H1 (cell line): ENCODE results near the gene GALNTL6. TPM values are rescaled to one million over a fixed set of nuclear protein-coding genes. Genes with fewer than 3 reads are reported as not detected.

Experiments used
- CTCF ChIA-PET: fragments of 300-600 bp; sonication (Branson Sonifier 250); formaldehyde crosslinking; loops from one replicate; lab custom pipeline; 2021; ENCODE audit not compliant: partially characterized antibody; lab: Charles Lee
- POLR2A ChIA-PET: fragments of 300-600 bp; sonication (Branson Sonifier 250); formaldehyde crosslinking; loops from one replicate; lab custom pipeline; 2021; ENCODE audit warnings: inconsistent platforms; ENCODE audit not compliant: partially characterized antibody; lab: Charles Lee
- DNase-seq, 2 experiments: peaks; one replicate each; pipeline versions ENCODE4 v3.0.0 to v3.0.0-alpha.2; 2010 to 2022; ENCODE audit warnings: low spot score in 2 of 2, low read depth in 1 of 2, mixed read lengths in 1 of 2
- FAIRE-seq: peaks from 2 replicates; lab custom pipeline; 2011; peaks lifted over from hg19 to GRCh38; lab: Jason Lieb, UNC
- H2AFZ ChIP-seq: 2 replicates; pipeline ENCODE4 v1.8.1; 2012; ENCODE audit warnings: low read length, inconsistent platforms
- H2AK5ac ChIP-seq: 2 replicates; pipeline ENCODE4 v1.6.1; 2013; ENCODE audit warnings: low read depth, low read length
- H2BK120ac ChIP-seq: replicated peaks from 2 replicates; pipeline ENCODE3; 2013; ENCODE audit warnings: low read depth, low read length, inconsistent platforms
- H2BK12ac ChIP-seq: 2 replicates; pipeline ENCODE4 v1.6.1; 2013; ENCODE audit warnings: low read depth, low read length
- H2BK15ac ChIP-seq: 2 replicates; pipeline ENCODE4 v1.6.1; 2013; ENCODE audit warnings: low read length
- H2BK20ac ChIP-seq: 2 replicates; pipeline ENCODE4 v1.6.1; 2013; ENCODE audit warnings: low read length
- H2BK5ac ChIP-seq: 2 replicates; pipeline ENCODE4 v1.6.1; 2013; ENCODE audit warnings: low read depth, low read length
- H3K14ac ChIP-seq: 2 replicates; pipeline ENCODE4 v1.6.1; 2013; ENCODE audit warnings: inconsistent platforms; ENCODE audit not compliant: insufficient read length
- H3K18ac ChIP-seq: 2 replicates; pipeline ENCODE4 v1.6.1; 2013; ENCODE audit warnings: low read length; ENCODE audit errors: extremely low read depth
- H3K23ac ChIP-seq: 2 replicates; pipeline ENCODE4 v1.6.1; 2013; ENCODE audit warnings: inconsistent platforms; ENCODE audit not compliant: insufficient read length
- H3K23me2 ChIP-seq: 2 replicates; pipeline ENCODE4 v1.6.1; 2013; ENCODE audit warnings: low read depth, low read length
- H3K27ac ChIP-seq: 2 replicates; pipeline ENCODE4 v1.6.1; 2011; ENCODE audit warnings: low read depth, low read length, inconsistent platforms
- H3K27me3 ChIP-seq, 4 experiments: replicated peaks in 1 of 4; 1 replicate in 1 of 4; 2 replicates in 3 of 4; pipeline versions ENCODE4 v1.6.1 to v1.8.1; 2011 to 2013; ENCODE audit warnings: low read length in 3 of 4, mild to moderate bottlenecking in 3 of 4, inconsistent platforms in 2 of 4, mixed read lengths in 2 of 4, moderate library complexity in 1 of 4; ENCODE audit not compliant: control insufficient read depth in 3 of 4, insufficient read depth in 3 of 4; ENCODE audit errors: extremely low read depth in 1 of 4
- H3K36me3 ChIP-seq, 4 experiments: 2 replicates each; pipeline versions ENCODE4 v1.6.1 to v1.8.1; 2011 to 2013; ENCODE audit warnings: mild to moderate bottlenecking in 4 of 4, low read length in 3 of 4, moderate library complexity in 2 of 4, control low read depth in 1 of 4, inconsistent platforms in 1 of 4; ENCODE audit not compliant: insufficient read depth in 4 of 4, control insufficient read depth in 2 of 4
- H3K4ac ChIP-seq: replicated peaks from 2 replicates; pipeline ENCODE3; 2013; ENCODE audit warnings: low read length, low read depth, mixed read lengths, inconsistent platforms; ENCODE audit not compliant: insufficient read length
- H3K4me1 ChIP-seq, 4 experiments: replicated peaks in 1 of 4; 1 replicate in 1 of 4; 2 replicates in 3 of 4; pipeline versions ENCODE4 v1.6.1 to v1.8.1; 2011 to 2013; ENCODE audit warnings: low read length in 3 of 4, inconsistent platforms in 2 of 4, mixed read lengths in 1 of 4; ENCODE audit not compliant: insufficient read depth in 4 of 4, control insufficient read depth in 3 of 4
- H3K4me2 ChIP-seq, 2 experiments: 2 replicates each; pipeline versions ENCODE4 v1.6.1 to v1.8.1; 2011 to 2013; ENCODE audit warnings: low read depth in 2 of 2, low read length in 2 of 2, control low read depth in 1 of 2, inconsistent platforms in 1 of 2, mild to moderate bottlenecking in 1 of 2; ENCODE audit not compliant: insufficient read depth in 1 of 2
- H3K4me3 ChIP-seq, 4 experiments: fragments of 200-600, 300-600 bp in 1 of 4; sonication (generic), shearing (Covaris generic), sonication (Bioruptor Twin) in 1 of 4; 2 replicates each; pipeline versions ENCODE4 v1.5.1 to v1.8.1; 2011 to 2016; ENCODE audit warnings: low read length in 4 of 4, low read depth in 3 of 4, control low read depth in 2 of 4, inconsistent platforms in 2 of 4, mild to moderate bottlenecking in 2 of 4, mixed read lengths in 1 of 4, moderate library complexity in 1 of 4; ENCODE audit not compliant: insufficient read depth in 2 of 4; ENCODE audit errors: extremely low read depth in 1 of 4
- H3K56ac ChIP-seq: replicated peaks from 2 replicates; pipeline ENCODE3; 2013; ENCODE audit warnings: low read depth, mild to moderate bottlenecking, mixed read lengths, low read length, inconsistent platforms; ENCODE audit not compliant: insufficient read length
- H3K79me1 ChIP-seq: 2 replicates; pipeline ENCODE4 v1.6.1; 2013; ENCODE audit warnings: low read depth, low read length, control low read depth
- H3K79me2 ChIP-seq, 2 experiments: 2 replicates each; pipeline versions ENCODE4 v1.6.1 to v1.8.1; 2012 to 2013; ENCODE audit warnings: low read length in 2 of 2, mild to moderate bottlenecking in 2 of 2, inconsistent platforms in 1 of 2; ENCODE audit not compliant: insufficient read depth in 2 of 2, control insufficient read depth in 1 of 2
- H3K9ac ChIP-seq, 4 experiments: replicated peaks in 1 of 4; 1 replicate in 1 of 4; 2 replicates in 3 of 4; pipeline versions ENCODE4 v1.6.1 to v1.8.1; 2011 to 2013; ENCODE audit warnings: low read depth in 3 of 4, low read length in 3 of 4, control low read depth in 2 of 4, mild to moderate bottlenecking in 2 of 4, moderate library complexity in 2 of 4, inconsistent platforms in 1 of 4; ENCODE audit errors: extremely low read depth in 1 of 4
- H3K9me3 ChIP-seq, 2 experiments: 2 replicates each; pipeline versions ENCODE4 v1.6.1 to v1.8.1; 2012 to 2013; ENCODE audit warnings: mild to moderate bottlenecking in 2 of 2, moderate library complexity in 2 of 2, control low read depth in 1 of 2, inconsistent platforms in 1 of 2, low read depth in 1 of 2, low read length in 1 of 2, mixed read lengths in 1 of 2; ENCODE audit not compliant: insufficient read depth in 2 of 2
- H4K20me1 ChIP-seq, 2 experiments: replicated peaks in 1 of 2; 2 replicates each; pipeline versions ENCODE3 to v1.8.1; 2011 to 2013; ENCODE audit warnings: inconsistent platforms in 2 of 2, low read length in 2 of 2, mild to moderate bottlenecking in 1 of 2; ENCODE audit not compliant: insufficient read depth in 2 of 2, control insufficient read depth in 1 of 2
- H4K5ac ChIP-seq: 2 replicates; pipeline ENCODE4 v1.6.1; 2013; ENCODE audit warnings: low read length, low read depth, mixed read lengths, inconsistent platforms; ENCODE audit not compliant: insufficient read length
- H4K8ac ChIP-seq: 2 replicates; pipeline ENCODE4 v1.8.0; 2013; ENCODE audit warnings: mild to moderate bottlenecking, moderate library complexity, low read length, inconsistent platforms; ENCODE audit not compliant: insufficient read depth; ENCODE audit errors: extremely low read depth
- H4K91ac ChIP-seq: replicated peaks from 2 replicates; pipeline ENCODE3; 2013; ENCODE audit warnings: low read length, mixed read lengths, inconsistent platforms; ENCODE audit not compliant: insufficient read length
- CHD2 ChIP-seq: IDR thresholded peaks from 2 replicates; pipeline ENCODE4 v1.6.1; 2012; ENCODE audit warnings: low read length, improper control_type of control experiment
- CTCF ChIP-seq, 3 experiments: IDR thresholded peaks; 1 replicate in 2 of 3; 2 replicates in 1 of 3; pipeline versions ENCODE4 v1.5.1 to v1.6.1; 2011; ENCODE audit warnings: low read length in 3 of 3, mild to moderate bottlenecking in 3 of 3, inconsistent platforms in 2 of 3, low read depth in 1 of 3, moderate library complexity in 1 of 3; ENCODE audit not compliant: insufficient read depth in 1 of 3; ENCODE audit errors: control extremely low read depth in 1 of 3
- E2F6 ChIP-seq: IDR thresholded peaks from 2 replicates; pipeline ENCODE4 v1.6.1; 2012; ENCODE audit warnings: inconsistent platforms
- GTF2F1 ChIP-seq: IDR thresholded peaks from 2 replicates; pipeline ENCODE4 v1.6.1; 2012; ENCODE audit warnings: low read depth, low read length, improper control_type of control experiment, borderline replicate concordance
- KDM4A ChIP-seq: IDR thresholded peaks from one replicate; pipeline ENCODE4 v1.7.1; 2012; ENCODE audit warnings: low read depth, mild to moderate bottlenecking, moderate library complexity, low read length, inconsistent platforms; ENCODE audit not compliant: severe bottlenecking
- RBBP5 ChIP-seq: IDR thresholded peaks from 2 replicates; pipeline ENCODE4 v1.7.1; 2012; ENCODE audit warnings: low read depth, mild to moderate bottlenecking, inconsistent platforms, low read length, moderate library complexity, borderline replicate concordance
- SIN3A ChIP-seq, 2 experiments: IDR thresholded peaks in 1 of 2; conservative IDR thresholded peaks in 1 of 2; 2 replicates each; pipeline ENCODE4 v1.6.1; 2011 to 2012; ENCODE audit warnings: low read length in 2 of 2, improper control_type of control experiment in 1 of 2, low read depth in 1 of 2, mild to moderate bottlenecking in 1 of 2
- TAF1 ChIP-seq: IDR thresholded peaks from 2 replicates; pipeline ENCODE4 v1.6.1; 2011; ENCODE audit warnings: mild to moderate bottlenecking, low read depth, low read length
- WGBS, 2 experiments: shearing (Covaris generic) in 1 of 2; methylation state at CpG; one replicate each; pipeline versions ENCODE4 v1.1.6 to v1.1.7; 2013 to 2015; ENCODE audit warnings: low lambda C conversion rate in 2 of 2, mixed read lengths in 2 of 2, inconsistent platforms in 1 of 2, low coverage in 1 of 2, missing lambda C conversion rate in 1 of 2; ENCODE audit not compliant: insufficient replicate concordance in 2 of 2, insufficient coverage in 1 of 2, insufficient read length in 1 of 2; ENCODE audit errors: extremely low coverage in 1 of 2, missing lambda C conversion rate in 1 of 2; 5-methylcytosine and 5-hydroxymethylcytosine counted together
- polyA plus RNA-seq, 7 experiments: library from polyadenylated mRNA; depleted of rRNA in 3 of 7; stranded (reverse) in 5 of 7; unstranded in 2 of 7; fragments of >200 nt in 5 of 7; fragments of 200-250 nt in 2 of 7; gene quantifications; 1 replicate in 5 of 7; 2 replicates in 1 of 7; 4 replicates in 1 of 7; pipeline versions ENCODE4 v1.2.1 to v1.2.3, GENCODE V29; 2011 to 2013; ENCODE audit warnings: missing spikeins in 2 of 7, mixed read lengths in 2 of 7
- total RNA-seq: library from RNA; stranded (reverse); fragmentation: NEBNext Ultra II Directional; extraction: Animal tissue kit (Norgen Biotek cat#: 25700); gene quantifications from 2 replicates; pipeline ENCODE4 v1.2.1, GENCODE V29; 2021

The GALNTL6 gene
- total and polyA plus RNA-seq, 2 of the 8 experiments (the other 6 are each of a cell fraction or from before 2014, with no cell fraction given), result 0.03 to 0.32 TPM

GRCh38 chr4:172897046-172897445, 1083.8 kb downstream of the GALNTL6 start:
- Histone ChIP-seq H2AK5ac (no peak overlapping the region), H3K23me2 (no peaks in the 10 kb centered on the region), H3K4ac (no peak overlapping the region), H3K27me3 (no peaks in the 10 kb centered on the region), H3K56ac (no peak overlapping the region)
- no peak for TF ChIP-seq KDM4A
- TF ChIP-seq CHD2, result no peak
- TF ChIP-seq SIN3A (conservative IDR thresholded peaks at IDR 0.05 in 1 of 2, IDR thresholded peaks at IDR 0.05 in 1 of 2; ENCODE audit: low read depth in 1 of 2, low read length in 2 of 2), result no peak
- TF ChIP-seq CTCF (IDR thresholded peaks at IDR 0.05; ENCODE audit: control extremely low read depth in 1 of 3, insufficient read depth in 1 of 3, low read depth in 1 of 3, low read length in 3 of 3), result no peak
- TF ChIP-seq E2F6, result no peak
- no peak for TF ChIP-seq GTF2F1
- TF ChIP-seq RBBP5, result no peak
- TF ChIP-seq TAF1, result no peak
- TF ChIP-seq, all 59 proteins: peak for 0
- ChIA-PET CTCF (interaction anchor here (0.6 to 1.5 kb wide), 6 partner anchors 89 to 1389 kb away, joined by 3 to 6 read pairs (median 3); no protein-coding TSS in a partner anchor), POLR2A (no interaction called here)
- no peak overlapping the region for H3K23ac ChIP-seq
- no peaks in the 10 kb centered on the region for H4K20me1 ChIP-seq
- H3K27ac ChIP-seq, result no peak overlapping the region
- no peaks in the 10 kb centered on the region for H3K9me3 ChIP-seq
- H2BK120ac ChIP-seq, result no peak overlapping the region
- H3K4me1 ChIP-seq, result no peaks in the 10 kb centered on the region
- H2AFZ ChIP-seq, result peak overlapping the region; percentile 15; the same call in 1 of the 2 replicates
- H3K9ac ChIP-seq, result no peak overlapping the region
- no peak overlapping the region for H4K8ac ChIP-seq
- H2BK20ac ChIP-seq, result no peak overlapping the region
- no peaks in the 10 kb centered on the region for H3K79me2 ChIP-seq
- H2BK5ac ChIP-seq, result no peak overlapping the region
- whole genome bisulfite sequencing, 2 experiments, result 87% methylated on average over 3 of the region's 3 CpGs; no CpG with 5 or more reads in 1 of the 2 experiments
- H3K14ac ChIP-seq, result no peak overlapping the region
- no peak overlapping the region for H4K91ac ChIP-seq
- DNase-seq (no peak), FAIRE-seq (no peak)
- no peak overlapping the region for H3K4me2 ChIP-seq
- no peaks in the 10 kb centered on the region for H3K36me3 ChIP-seq
- H3K4me3 ChIP-seq, result no peak overlapping the region
- no peak overlapping the region for H3K18ac ChIP-seq
- no peak overlapping the region for H2BK12ac ChIP-seq
- no peak overlapping the region for H2BK15ac ChIP-seq
- no peak overlapping the region for H4K5ac ChIP-seq
- no peaks in the 10 kb centered on the region for H3K79me1 ChIP-seq
